Stomach (tissue), 4 donors: Measurements from ENCODE around the gene TMEM74B.

Experiments used
- CTCF ChIP-seq, 7 experiments: fragments of 450-650 bp in 4 of 7; fragments of 200-600 bp in 3 of 7; sonication (generic) in 3 of 7; IDR thresholded peaks; one replicate each; pipeline ENCODE4 v1.5.1; 2016 to 2019; ENCODE audit warnings: antibody characterized with exemption in 7 of 7, control low read depth in 2 of 7, mild to moderate bottlenecking in 1 of 7
- POLR2A ChIP-seq, 4 donors: fragments of 450-650 bp; IDR thresholded peaks; one replicate each; pipeline ENCODE4 v1.6.1; 2016; ENCODE audit warnings: antibody characterized with exemption in 4 of 4, control low read depth in 2 of 4, mild to moderate bottlenecking in 1 of 4, moderate library complexity in 1 of 4

GRCh38 chr20:1184638-1185315, at the start of gene TMEM74B:
- TF ChIP-seq CTCF (IDR thresholded peaks at IDR 0.05) (no peak), POLR2A (IDR thresholded peaks at IDR 0.05) (no peak)
